ENCODE results near the gene CEP89.
"Not testable (repeated sequence)": the region's sequence is repeated elsewhere in the genome, so short reads cannot be mapped to it uniquely, and the experiment has no call there.

CEP89 gene

DNA sequence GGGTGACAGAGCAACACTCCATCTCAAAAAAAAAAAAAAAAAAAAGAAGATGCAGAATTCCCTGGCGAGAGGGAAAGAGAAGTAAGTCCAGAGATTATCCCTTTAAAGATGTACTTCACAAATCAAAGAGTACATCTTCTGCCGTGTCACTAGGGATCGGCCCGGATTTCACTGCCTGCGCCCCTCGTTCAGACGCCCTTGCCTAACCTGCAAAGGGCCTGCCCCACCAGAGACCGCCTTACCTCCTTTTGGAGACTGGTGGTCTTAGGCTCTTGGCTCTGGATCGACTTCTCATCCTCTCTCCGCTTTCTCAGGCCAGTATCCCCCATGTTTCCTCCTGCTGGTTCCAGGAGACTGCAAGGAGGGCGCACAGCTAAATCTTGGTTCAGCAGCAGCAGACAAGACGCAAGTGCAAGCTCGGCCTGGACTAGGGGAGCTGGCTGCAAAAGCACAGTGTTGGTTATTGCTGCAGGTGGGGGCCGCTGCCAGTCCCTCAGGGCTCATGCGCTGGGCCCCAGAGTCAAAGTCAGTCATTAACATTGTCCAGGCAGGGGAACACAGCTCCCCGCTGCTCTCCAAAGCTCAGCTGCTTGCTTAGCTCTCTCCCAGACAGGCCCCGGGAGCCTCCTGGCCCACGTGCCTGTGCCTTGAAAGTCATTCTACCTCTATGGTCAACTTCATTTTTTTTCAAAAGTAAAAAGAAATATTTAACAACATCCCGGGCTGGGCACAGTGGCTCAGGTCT lies 103.4 kb downstream of the CEP89 start:
- DNase-seq = no peak

DNA sequence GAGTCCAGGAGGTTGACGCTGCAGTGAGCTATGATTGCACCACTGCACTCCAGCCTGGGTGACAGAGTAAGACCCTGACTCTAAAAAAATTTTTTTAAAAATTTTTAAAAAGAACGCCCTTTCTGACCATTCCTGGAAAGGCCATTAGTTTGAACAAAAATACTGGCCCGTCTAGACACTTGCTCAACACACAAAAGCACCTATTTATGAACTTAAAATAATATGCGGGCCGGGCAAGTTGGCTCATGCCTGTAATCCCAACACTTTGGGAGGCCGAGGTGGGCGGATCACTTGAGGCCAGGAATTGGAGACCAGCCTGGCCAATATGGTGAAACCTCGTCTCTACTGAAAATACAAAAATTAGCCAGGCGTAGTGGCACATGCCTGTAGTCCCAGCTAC lies 104.3 kb downstream of the CEP89 start:
- DNase-seq = not testable (repeated sequence)

DNA sequence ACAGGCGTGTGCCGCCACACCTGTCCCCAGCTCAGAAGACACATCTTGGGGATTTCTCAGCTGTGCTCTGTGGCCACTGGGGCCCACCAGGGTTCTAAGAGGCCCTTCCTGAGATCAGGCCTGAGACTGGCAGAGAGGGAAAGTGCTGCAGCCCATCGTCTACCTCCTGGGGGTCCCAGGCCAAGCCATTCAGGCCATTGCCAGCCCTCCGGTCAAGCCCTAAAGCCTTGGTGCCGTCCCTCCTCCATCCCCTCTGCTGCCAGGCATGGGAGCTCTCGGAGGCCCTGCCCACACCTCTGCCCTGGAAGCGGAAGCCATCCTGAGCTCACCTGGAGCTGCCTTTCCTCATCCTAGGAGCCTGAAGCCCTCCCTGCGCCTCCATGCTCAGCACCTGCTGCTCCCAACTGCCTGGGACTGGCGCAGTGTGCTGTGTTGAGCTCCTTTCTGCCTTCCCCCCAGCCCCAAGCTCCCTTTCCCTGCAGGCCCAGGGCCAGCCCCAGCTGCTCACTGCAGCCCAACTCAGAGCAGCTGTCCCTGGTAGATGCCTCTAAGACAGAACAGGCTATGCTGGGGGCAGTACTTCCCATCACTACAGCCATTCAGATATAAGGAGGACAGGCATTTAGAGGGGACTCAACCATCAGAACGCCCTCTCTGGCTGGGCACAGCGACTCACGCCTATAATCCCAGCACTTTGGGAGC lies 105.0 kb downstream of the CEP89 start:
- no peak for DNase-seq

DNA sequence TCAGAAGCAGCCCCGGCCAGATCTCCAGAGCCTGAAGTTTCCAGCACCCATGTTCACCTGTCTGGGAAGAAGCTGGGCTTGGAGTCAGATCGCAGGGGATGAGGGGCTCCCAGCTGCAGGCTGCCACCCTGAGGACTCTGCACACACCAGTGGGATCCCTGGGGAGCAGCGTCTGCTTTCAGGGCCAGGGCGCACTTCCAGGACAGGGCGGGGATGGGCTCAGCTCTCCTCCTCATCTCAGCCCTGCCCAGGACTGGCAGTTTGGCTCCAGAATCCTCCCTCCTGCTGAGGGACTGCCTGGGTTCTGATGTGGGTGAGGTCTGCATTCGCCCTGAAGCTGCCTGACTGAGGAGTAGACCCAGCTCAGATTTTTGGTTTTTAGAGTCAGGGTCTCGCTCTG lies 105.7 kb downstream of the CEP89 start:
- DNase-seq = no peak

DNA sequence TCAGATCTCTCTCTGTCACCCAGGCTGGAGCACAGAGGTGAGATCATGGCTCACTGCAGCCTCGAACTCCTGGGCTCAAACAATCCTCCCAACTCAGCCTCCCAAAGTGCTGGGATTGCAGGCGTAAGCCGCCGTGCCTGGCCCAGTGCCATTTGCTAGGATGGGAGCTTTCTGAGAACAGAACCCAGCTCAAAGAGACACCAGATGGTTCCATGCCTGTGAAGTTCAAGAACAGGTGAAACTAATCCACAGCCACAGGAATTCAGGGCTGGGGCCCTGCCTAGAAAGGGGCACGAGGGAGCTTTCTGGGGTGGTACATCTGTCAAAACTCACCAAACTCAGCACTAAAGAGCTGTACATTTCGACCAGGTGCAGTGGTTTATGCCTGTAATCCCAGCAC lies 106.4 kb downstream of the CEP89 start:
- no peak for DNase-seq

DNA sequence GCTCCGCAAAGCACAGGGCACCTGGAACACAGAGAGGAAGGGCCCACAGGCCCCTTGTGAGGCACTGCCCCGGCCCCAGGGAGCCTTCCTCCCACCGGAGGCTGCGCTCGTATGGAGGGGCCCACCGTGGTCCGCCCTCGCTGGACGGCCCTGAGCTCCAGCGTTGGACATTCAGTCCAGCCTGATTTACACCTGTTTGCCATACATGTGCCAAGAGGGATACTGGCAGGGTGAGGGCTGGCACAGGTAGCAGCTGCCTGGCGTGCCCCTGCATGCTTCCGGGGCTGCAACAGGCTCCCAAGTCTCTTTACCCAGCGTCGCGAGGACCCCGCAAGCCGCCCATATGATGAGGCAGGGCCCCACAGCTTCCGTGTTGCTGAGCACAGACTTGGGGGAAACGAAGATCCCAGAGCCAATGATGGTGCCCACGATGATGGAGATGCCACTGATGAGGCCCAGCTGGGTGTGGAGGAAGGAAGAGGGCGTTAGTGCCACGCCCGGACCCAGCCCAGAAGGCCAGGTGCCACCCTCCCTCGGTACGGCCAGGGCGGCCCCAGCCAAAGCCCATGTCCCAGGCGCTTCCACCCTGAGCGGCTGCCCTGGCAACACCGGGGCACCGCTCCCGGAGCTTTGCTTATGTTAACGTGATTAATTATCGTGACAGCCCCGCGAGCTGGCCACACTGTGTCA lies 107.3 kb downstream of the CEP89 start:
- no peak for DNase-seq

DNA sequence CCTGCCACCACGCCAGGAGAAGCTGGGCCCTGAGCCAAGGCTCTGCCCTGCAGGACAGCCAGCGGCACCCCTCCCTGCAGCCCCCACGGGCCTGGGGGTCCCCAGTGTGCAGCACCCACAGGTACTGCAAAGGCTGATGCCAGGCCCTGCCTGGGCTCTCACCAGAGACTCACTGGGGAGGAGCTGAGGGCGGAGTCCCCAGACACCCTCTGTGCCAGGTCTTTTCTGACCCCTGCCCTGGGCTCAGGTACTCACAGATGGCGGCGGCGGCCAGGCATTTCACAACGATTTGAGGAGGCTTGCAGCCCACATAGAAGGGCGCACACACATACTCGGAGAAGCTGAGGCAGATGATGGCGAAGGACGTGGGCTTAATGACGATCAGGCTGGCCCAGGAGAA lies 107.9 kb downstream of the CEP89 start:
- no peak for DNase-seq

DNA sequence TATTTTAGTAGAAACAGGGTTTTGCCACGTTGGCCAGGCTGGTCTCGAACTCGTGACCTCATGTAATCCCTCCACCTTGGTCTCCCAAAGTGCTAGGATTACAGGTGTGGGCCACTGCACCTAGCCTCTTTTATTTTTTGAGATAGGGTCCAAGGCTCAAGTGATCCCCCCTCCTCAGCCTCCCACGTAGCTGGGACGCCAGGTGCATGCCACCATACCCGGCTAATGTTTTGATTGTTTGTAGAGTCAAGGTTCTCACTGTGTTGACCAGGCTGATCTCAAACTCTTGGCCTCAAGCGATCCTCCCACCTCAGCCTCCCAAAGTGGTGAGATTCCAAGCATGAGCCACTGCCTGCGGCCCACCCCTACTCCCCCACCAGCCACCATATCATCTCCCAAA lies 108.5 kb downstream of the CEP89 start:
- no peak for DNase-seq

DNA sequence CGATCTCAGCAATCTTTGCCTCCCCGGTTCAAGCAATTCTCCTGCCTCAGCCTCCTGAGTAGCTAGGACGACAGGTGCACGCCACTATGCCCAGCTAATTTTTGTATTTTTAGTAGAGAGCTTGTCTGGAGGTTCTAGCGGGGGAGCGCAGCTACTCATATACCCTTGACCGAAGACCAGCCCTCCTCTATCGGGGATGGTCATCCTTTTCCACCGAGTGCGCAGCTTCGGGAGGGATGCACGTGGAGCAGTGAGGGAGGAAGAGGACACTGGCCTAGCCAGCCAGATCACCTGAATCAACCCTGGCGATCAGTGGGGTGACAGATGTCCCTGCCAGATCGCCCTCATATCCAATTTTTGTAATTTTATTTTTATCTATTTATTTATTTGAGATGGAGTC lies 109.0 kb downstream of the CEP89 start:
- DNase-seq = no peak

DNA sequence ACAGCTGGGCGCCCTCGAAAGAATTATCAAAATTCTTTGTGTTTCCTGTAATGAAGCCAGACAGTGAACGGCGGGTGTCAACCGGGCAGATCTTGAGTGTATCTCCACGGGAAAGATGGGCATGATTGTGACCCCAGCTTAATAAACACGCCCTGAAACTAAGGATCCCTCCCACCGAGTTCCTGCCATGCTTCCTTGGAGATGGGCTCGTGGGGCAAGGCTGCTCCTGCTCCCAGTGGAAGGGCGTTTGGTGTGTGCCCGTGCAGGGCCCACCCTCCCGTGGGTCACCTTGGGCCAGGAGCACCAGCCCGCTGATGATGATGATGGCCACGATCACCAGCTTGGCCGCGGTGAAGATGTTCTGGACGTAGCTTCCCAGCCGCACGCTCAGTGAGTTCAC lies 109.6 kb downstream of the CEP89 start:
- no peak for DNase-seq

DNA sequence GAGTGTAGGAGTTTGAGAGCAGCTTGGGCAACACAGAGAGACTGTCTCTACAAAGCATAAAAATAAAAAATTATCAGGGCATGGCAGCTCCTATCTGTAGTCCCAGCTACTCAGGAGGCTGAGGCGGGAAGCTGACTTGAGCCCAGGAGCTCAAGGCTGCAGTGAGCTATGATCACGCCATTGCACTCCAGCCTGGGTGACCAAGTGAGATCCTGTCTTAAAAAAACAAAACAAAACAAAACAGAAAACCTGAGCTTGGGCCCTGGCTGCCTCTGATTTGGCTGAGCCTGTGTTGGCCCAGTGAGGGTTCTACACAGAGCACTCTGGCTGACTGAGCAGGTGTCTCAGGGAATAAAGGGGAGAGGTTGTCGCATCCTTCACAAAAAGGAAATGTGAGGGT lies 110.2 kb downstream of the CEP89 start:
- no peak for DNase-seq

DNA sequence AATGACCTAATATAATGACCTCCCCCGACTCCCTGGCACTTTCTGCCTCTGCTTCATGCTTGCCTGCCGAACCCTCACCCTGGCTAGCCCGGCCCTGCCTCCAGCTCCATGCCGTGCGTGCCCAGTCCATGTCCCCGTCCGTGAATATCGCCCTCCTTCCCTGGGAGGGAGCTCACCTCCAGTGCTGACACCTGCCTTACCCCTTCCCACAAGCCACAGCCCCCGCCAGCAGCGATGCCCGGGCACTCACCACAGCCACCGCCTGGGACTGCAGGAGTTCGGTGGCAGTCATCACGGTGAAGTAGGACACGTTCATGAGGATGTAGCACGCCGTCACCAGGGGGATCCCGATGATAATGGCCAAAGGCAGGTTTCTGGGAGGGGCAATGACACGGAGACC lies 112.2 kb downstream of the CEP89 start:
- DNase-seq = no peak

DNA sequence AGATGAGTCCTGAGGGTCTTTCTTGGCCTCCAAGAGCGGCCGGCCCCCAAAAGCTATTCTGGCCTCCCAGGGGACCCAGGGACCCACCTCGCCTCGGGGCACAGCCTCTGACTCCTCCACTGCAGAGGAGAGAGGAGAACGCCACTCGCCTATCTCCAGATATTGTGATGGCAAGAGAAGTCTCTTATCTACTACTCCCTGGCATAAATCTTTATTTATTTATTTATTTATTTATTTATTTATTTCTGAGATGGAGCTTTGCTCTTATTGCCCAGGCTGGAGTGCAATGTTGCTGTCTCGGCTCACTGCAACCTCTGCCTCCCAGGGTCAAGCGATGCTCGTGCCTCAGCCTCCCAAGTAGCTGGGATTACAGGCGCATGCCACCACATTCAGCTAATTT lies 113.2 kb downstream of the CEP89 start:
- DNase-seq = no peak

DNA sequence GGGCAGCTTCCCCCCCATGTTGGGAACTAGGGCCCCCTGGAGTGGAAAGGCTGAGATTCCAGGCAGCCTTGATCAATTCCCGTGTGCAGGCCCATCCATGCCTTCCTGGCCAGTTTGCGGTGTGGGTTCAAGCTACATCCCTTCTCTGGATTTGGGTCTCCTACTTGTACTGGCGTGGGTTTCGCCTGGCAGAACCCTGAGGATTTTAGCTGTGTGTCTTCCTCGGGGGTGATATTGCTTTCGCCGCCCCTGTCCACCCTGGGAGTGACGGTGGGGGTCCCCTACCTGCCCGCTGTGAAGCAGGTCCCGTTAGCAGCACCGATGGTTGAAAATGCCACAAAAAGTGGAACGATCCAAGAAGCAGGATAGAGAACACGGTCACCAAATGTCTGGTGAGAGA lies 113.6 kb downstream of the CEP89 start:
- no peak for DNase-seq

DNA sequence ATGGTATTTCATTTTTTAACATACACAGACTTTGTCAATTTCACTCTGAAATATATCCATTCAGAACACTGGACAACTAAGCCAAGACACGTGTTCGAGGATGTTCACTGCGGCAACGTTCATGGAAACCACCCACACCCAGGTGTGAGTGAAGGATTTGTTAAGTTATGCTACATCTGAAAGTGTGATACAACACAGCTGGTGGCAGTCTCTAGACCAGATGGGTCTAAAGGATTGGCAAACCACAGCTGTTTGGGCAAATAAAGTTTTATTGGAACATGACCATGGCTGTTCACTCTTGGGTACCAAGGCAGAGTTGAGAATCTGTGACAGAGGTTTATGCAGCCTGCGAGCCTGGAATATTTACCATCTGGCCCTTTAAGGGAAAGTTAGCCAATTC lies 114.2 kb downstream of the CEP89 start:
- no peak for DNase-seq

DNA sequence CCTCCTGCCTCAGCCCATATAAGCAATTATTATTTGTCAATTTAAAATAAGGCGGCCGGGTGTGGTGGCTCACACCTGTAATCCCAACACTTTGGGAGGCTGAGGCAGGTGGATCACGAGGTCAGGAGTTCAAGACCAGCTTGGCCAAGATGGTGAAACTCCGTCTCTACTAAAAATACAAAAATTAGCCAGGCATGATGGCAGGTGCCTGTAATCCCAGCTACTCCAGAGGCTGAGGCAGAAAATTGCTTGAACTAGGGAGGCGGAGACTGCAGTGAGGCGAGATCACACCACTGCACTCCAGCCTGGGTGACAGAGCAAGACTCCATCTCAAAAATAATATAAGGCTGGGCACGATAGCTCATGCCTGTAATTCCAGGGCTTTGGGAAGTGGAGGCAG lies 114.9 kb downstream of the CEP89 start:
- not testable (repeated sequence) for DNase-seq

DNA sequence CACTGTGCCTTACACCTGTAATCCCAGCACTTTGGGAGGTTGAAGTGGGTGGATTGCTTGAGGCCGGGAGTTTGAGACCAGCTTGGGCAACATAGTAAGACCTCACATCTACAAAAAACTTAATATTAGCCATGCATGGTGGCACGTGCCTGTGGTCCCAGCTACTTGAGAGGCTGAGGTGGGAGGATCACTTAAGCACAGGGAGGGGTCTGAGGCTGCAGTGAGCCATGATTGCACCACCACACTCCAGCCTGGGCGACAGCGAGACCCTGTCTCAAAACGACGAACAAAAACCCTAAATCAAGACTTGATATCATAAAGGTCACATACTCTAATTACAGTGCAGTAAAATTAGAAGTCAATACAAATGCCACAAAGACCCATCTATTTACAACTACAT lies 119.5 kb downstream of the CEP89 start:
- DNase-seq = no peak

DNA sequence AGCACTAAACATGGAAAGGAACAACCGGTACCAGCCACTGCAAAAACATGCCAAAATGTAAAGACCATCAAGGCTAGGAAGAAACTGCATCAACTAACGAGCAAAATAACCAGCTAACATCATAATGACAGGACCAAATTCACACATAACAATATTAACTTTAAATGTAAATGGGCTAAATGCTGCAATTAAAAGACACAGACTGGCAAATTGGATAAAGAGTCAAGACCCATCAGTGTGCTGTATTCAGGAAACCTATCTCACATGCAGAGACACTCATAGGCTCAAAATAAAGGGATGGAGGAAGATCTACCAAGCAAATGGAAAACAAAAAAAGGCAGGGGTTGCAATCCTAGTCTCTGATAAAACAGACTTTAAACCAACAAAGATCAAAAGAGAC lies 123.7 kb downstream of the CEP89 start:
- not testable (repeated sequence) for DNase-seq

DNA sequence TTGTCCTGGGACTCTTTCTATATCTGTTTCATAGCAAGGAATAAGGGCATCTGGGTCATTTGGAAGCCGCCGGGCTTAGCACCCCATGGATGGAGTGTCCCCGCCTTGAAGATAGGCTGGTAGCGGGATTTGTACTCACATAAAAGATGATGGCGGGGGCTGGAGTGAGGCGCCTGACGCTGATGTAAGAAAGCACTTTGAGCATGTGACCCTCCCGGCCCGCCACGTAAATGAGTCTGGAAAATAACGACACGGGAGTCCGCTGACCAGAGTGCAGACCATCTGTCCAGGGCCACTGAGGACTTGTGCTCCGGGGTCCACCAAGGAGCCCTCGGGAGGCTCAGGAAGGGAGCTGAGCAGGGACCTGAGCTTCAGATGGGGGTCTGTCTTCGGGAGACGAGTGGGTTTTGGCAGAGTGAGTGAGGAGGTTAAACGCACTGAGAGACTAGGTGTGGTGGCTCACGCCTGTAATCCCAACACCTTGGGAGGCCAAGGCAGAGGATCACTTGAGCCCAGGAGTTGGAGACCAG lies 128.0 kb downstream of the CEP89 start:
- DNase-seq = no peak

DNA sequence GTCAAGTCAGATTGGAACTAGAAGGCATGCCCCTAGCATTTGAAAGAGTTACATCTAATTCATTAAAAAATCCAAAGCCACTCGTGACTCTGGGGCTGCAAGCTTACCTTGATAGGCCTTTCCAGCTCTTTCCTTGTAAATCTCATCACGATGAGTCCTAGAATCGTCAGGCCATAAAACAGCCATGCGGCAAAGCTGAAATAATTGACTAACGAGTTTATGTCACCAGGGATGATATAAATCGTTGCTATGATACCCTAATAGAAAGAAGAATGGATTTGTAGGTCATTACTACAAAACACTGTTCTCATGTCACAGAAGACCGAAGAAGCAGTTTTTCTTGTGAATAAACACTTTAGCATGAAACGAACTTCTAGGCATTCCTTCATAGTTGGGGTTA lies 129.7 kb downstream of the CEP89 start:
- no peak for DNase-seq

DNA sequence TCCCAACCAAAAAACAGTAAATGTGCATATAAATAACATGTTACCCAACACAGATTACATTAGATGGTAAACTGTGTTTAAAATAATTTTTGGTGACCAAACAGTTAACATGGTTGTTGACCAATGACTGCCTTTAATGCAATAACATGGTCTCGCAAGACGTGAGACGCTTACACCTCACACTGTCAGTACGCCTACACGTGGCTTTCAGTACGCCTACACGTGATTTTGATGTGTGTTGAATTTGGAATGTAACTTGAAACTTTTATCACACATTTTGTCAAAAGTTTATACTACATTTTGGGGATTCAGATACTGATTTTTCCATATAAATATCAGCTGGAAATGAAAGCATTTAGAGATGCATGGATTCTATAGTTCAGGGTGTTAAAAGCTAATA lies 134.2 kb downstream of the CEP89 start:
- no peak for DNase-seq

DNA sequence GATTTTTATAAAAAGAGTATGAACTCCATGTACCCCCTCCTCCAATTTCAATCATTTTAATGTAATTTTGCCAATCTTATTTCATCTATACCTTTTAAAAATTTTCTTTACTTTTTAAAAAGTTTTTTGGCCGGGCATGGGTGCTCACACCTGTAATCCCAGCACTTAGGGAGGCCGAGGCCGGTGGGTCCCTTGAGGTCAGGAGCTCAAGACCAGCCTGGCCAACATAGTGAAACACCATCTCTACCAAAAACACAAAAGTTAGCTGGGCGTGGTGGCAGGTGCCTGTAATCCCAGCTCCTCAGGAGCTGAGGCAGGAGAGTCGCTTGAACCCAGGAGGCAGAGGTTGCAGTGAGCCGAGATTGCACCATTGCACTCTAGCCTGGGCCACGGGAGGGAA lies 138.4 kb downstream of the CEP89 start:
- not testable (repeated sequence) for DNase-seq

DNA sequence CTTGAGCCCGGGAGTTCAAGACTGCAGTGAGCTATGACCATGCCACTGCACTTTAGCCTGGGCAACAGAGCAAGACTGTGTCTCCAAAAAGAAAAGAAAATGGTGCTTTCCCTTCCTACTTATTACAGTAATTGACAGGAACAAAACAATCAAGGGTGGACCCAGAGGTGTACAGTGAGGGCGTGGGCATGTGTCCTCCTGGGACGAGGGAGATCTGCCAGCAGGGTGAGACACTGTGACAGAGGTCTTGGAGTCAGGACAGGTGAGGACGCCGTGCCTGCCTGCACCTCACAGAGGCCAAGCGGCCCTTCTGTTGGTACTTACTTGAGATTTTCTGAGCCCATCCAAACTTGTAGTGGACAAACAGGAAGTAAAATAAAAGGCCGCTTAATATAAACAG lies 138.9 kb downstream of the CEP89 start:
- DNase-seq = not testable (repeated sequence)

DNA sequence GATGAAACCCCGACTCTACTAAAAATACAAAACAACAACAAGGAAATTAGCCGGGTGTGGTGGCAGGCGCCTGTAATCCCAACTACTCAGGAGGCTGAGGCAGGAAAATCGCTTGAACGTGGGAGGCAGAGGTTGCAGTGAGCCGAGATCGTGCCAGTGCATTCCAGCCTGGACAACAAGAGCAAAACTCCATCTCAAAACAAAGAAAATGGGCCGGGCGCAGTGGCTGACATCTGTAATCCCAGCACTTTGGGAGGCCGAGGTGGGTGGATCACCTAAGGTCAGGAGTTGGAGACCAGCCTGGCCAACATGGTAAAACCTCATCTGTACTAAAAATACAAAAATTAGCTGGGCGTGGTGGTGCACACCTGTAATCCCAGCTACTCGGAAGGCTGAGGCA lies 139.7 kb downstream of the CEP89 start:
- not testable (repeated sequence) for DNase-seq

Measured in NCI-H1105 (cell line).